Glutamatergic neuron (in vitro differentiated cells): ENCODE results near the gene GNB2. TPM values are rescaled to one million over a fixed set of nuclear protein-coding genes. Genes with fewer than 3 reads are reported as not detected.

Source experiments
- DNase-seq: peaks from one replicate; pipeline ENCODE4 v3.0.0; 2022
- H3K27ac Mint-ChIP-seq: one replicate; pipeline ENCODE4 v1.8.0; 2020; ENCODE audit warnings: mild to moderate bottlenecking, mixed read lengths, inconsistent platforms; ENCODE audit not compliant: unreplicated experiment
- H3K27me3 Mint-ChIP-seq: one replicate; pipeline ENCODE4 v1.8.0; 2020; ENCODE audit warnings: mild to moderate bottlenecking, moderate library complexity, mixed read lengths, inconsistent platforms; ENCODE audit not compliant: unreplicated experiment
- H3K36me3 Mint-ChIP-seq: one replicate; pipeline ENCODE4 v1.8.0; 2020; ENCODE audit warnings: mild to moderate bottlenecking, mixed read lengths, inconsistent platforms; ENCODE audit not compliant: unreplicated experiment
- H3K4me1 Mint-ChIP-seq: one replicate; pipeline ENCODE4 v1.8.0; 2020; ENCODE audit warnings: mild to moderate bottlenecking, low read depth, mixed read lengths, inconsistent platforms; ENCODE audit not compliant: unreplicated experiment
- H3K4me3 Mint-ChIP-seq: one replicate; pipeline ENCODE4 v1.8.0; 2020; ENCODE audit warnings: mild to moderate bottlenecking, mixed read lengths, inconsistent platforms; ENCODE audit not compliant: unreplicated experiment
- H3K9me3 Mint-ChIP-seq: one replicate; pipeline ENCODE4 v1.8.0; 2020; ENCODE audit warnings: mild to moderate bottlenecking, moderate library complexity, mixed read lengths, inconsistent platforms; ENCODE audit not compliant: unreplicated experiment
- total RNA-seq: library from RNA; stranded (reverse); fragmentation: NEBNext Ultra II Directional; extraction: Animal tissue kit (Norgen Biotek cat#: 25700); gene quantifications from one replicate; pipeline ENCODE4 v1.2.1, GENCODE V29; 2021; ENCODE audit not compliant: unreplicated experiment
- TF ChIP-seq, protein P1 (sequence below): fragments of 200-600 bp; sonication (generic); IDR thresholded peaks from one replicate; pipeline ENCODE4 v1.5.0; 2021; ENCODE audit not compliant: partially characterized antibody, unreplicated experiment

The GNB2 gene
- total RNA-seq, 1 donor from 2014 or later, result 275 TPM

DNA sequence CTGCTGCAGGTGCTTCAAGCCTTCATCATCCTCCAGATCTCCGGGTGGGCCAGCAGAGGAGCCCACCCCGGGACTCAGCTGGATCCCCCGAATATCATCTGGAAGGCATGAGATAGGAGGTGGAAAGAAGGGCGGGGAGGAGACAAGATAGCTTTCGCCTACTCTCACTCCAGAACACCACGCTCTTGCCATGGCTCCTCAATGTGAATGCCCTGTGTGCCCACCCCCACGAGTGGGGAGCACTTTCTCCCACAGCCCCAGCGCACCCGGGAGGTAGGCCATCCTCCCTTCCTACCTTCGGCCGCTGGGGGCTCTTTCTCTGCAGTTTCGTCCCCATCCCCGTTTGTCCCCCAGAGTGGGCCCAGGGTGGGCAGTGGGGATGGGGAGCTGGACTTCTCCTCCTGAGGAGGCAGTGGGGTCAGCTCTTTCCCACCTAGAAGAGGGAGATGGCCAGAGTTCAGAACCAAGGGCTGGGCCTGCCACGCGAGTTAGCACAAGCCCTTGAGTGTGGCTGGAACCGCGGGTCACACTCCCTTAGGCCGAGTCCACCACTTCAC lies 11.6 kb downstream of the GNB2 start:
- Mint-ChIP-seq H3K9me3 (peaks cover 10% of the 10 kb centered on the region), H3K27ac (no peak overlapping the region), H3K27me3 (peaks cover 11% of the 10 kb centered on the region), H3K4me3 (no peak overlapping the region), H3K36me3 (peaks cover 2% of the 10 kb centered on the region), H3K4me1 (peaks cover 11% of the 10 kb centered on the region)
- TF ChIP-seq, protein P1, sequence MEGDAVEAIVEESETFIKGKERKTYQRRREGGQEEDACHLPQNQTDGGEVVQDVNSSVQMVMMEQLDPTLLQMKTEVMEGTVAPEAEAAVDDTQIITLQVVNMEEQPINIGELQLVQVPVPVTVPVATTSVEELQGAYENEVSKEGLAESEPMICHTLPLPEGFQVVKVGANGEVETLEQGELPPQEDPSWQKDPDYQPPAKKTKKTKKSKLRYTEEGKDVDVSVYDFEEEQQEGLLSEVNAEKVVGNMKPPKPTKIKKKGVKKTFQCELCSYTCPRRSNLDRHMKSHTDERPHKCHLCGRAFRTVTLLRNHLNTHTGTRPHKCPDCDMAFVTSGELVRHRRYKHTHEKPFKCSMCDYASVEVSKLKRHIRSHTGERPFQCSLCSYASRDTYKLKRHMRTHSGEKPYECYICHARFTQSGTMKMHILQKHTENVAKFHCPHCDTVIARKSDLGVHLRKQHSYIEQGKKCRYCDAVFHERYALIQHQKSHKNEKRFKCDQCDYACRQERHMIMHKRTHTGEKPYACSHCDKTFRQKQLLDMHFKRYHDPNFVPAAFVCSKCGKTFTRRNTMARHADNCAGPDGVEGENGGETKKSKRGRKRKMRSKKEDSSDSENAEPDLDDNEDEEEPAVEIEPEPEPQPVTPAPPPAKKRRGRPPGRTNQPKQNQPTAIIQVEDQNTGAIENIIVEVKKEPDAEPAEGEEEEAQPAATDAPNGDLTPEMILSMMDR, result no peak
- DNase-seq, result no peak

DNA sequence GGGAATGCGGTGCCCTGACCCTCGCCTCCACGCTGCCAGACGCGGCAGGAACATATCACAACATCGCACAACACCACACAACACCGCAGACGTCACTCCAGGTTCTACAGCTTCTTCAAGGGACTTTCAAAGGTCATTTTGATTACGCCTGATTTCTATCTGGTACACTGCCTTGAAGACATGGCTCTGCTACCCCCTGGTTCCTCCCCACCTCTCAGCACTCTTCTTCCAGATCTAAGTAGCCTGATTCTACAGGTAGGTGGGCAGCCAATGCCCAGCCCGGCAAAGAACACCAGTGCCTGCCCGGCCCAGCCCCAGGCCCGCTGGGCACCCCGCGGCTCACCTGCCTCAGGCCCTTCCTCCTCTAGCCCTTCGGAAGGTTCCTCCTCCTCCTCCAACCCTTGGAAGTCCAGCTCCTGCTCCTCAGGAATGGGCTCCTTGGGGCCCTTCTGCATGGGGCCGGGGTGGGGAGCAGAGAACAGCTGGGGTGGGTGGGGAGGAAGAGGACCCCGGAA lies 12.1 kb downstream of the GNB2 start:
- H3K36me3 Mint-ChIP-seq, result no peaks in the 10 kb centered on the region
- DNase-seq, result no peak
- peaks cover 7% of the 10 kb centered on the region for H3K9me3 Mint-ChIP-seq

DNA sequence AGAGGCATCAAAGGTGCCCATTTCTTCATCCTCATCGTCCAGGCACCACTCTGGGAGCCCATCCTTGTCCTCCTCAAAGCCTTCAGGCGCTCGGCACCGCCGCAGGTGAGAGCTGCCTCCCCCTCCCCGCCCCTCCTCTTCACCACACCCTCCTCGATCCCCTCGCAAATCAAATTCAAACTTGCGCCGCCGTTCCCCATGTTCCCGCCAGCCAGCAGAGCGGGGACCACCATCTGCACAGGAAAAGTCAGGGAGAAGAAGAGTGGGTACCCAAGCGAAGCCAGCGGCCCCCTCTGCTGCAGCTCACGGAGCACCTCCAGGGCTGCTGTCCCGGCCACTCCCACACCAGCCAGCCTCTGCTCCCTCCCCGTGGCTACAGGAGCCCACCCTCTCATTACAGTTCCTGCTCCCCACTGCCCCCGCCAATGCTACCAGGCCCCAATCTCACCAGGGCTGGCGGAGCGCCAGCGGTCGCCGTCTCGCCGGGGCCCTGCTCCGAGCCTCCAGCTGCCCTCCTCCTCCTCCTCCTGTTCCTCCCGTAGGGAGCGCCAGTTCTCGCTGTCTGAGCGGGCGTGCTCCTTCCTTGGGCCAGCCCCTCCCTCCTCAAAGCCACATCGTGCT lies 12.8 kb downstream of the GNB2 start:
- Mint-ChIP-seq H3K36me3 (no peaks in the 10 kb centered on the region), H3K9me3 (peaks cover 7% of the 10 kb centered on the region), H3K4me3 (no peak overlapping the region), H3K4me1 (peaks cover 9% of the 10 kb centered on the region), H3K27me3 (peaks cover 10% of the 10 kb centered on the region), H3K27ac (no peak overlapping the region)
- TF ChIP-seq, protein P1, result no peak
- DNase-seq, result no peak

More for the DNA sequence above, 12.1 kb downstream of the GNB2 start:
- Mint-ChIP-seq H3K4me3 (no peak overlapping the region), H3K27me3 (peaks cover 10% of the 10 kb centered on the region), H3K4me1 (peaks cover 9% of the 10 kb centered on the region), H3K27ac (no peak overlapping the region)
- TF ChIP-seq, protein P1, result no peak

DNA sequence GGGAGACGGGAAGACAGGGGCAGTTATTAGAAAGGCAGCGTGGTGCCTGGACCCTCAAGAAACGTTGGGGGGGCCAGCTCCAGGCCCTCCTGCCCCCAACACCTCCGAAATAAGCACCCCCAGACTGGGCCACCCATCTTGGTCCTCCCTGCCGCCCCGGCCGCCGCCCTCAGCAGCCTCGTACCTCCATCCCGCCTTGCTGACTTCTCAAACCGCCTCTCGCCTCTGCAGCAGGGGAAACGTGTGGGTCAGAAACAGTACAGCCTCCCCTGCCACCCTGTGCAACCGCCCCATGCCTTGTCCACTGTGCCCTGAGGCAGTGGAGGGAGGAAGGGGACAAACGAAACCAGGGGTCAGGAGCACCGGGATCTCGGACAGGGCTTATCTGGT lies 13.3 kb downstream of the GNB2 start:
- H3K4me3 Mint-ChIP-seq, result no peak overlapping the region
- H3K27ac Mint-ChIP-seq, result no peak overlapping the region
- TF ChIP-seq, protein P1, result no peak
- no peaks in the 10 kb centered on the region for H3K36me3 Mint-ChIP-seq
- peaks cover 11% of the 10 kb centered on the region for H3K27me3 Mint-ChIP-seq
- peaks cover 7% of the 10 kb centered on the region for H3K9me3 Mint-ChIP-seq
- DNase-seq, result no peak
- peaks cover 12% of the 10 kb centered on the region for H3K4me1 Mint-ChIP-seq

DNA sequence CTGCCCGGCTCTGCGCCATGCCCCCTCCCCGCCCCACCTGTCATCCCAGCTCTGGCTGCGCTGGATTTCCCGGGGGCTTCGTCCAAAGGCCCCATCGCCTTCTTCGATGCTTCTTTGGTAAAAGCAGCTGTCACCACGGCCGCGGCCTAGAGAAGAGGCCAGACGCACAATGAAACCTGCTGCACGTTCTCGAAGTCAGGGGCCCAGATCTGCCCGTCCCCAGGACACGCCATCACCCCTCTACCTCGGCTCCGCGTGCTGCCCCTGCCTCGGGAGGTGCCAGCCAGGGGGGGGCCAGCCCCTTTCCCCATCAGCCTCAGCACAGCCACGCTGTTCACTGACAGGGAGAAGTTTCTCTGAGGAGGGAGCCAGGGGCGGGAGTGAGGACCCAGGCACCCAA lies 13.7 kb downstream of the GNB2 start:
- H3K36me3 Mint-ChIP-seq, result no peaks in the 10 kb centered on the region
- TF ChIP-seq, protein P1, result no peak
- DNase-seq, result no peak

More for the DNA sequence above, 13.7 kb downstream of the GNB2 start:
- Mint-ChIP-seq H3K27me3 (peaks cover 12% of the 10 kb centered on the region), H3K4me3 (no peak overlapping the region), H3K9me3 (peaks cover 9% of the 10 kb centered on the region), H3K4me1 (peaks cover 15% of the 10 kb centered on the region), H3K27ac (no peak overlapping the region)
